Neutrophil (primary cell): ENCODE results near the gene PGLYRP4.

ENCODE experiments used
- H3K27ac ChIP-seq: fragments of 200-600 bp; sonication (generic); 2 replicates; pipeline ENCODE4 v1.5.1; 2016; ENCODE audit warnings: mild to moderate bottlenecking, moderate library complexity
- H3K27me3 ChIP-seq: fragments of 200-600 bp; sonication (generic); 2 replicates; pipeline ENCODE4 v1.6.0; 2016; ENCODE audit warnings: mild to moderate bottlenecking
- H3K36me3 ChIP-seq: fragments of 200-600 bp; sonication (generic); 2 replicates; pipeline ENCODE4 v1.5.1; 2017
- H3K4me1 ChIP-seq, 2 experiments: fragments of 200-600 bp in 1 of 2; sonication (generic) in 1 of 2; 1 replicate in 1 of 2; 2 replicates in 1 of 2; pipeline versions ENCODE4 v1.5.1 to v1.6.1; 2013 to 2016; ENCODE audit warnings: low read depth in 1 of 2, low read length in 1 of 2, mild to moderate bottlenecking in 1 of 2, moderate library complexity in 1 of 2; ENCODE audit not compliant: control insufficient read depth in 1 of 2, insufficient read depth in 1 of 2
- H3K4me3 ChIP-seq, 2 experiments: fragments of 200-600 bp in 1 of 2; sonication (generic) in 1 of 2; 1 replicate in 1 of 2; 2 replicates in 1 of 2; pipeline ENCODE4 v1.5.1; 2013 to 2016; ENCODE audit warnings: low read depth in 1 of 2, low read length in 1 of 2, mild to moderate bottlenecking in 1 of 2, moderate library complexity in 1 of 2
- H3K9me3 ChIP-seq: fragments of 200-600 bp; sonication (generic); 2 replicates; pipeline ENCODE4 v1.5.1; 2016
- TF ChIP-seq, protein P1 (sequence below): fragments of 200-600 bp; sonication (generic); IDR thresholded peaks from 2 replicates; pipeline ENCODE4 v1.5.1; 2016; ENCODE audit warnings: antibody characterized with exemption

The PGLYRP4 gene

DNA sequence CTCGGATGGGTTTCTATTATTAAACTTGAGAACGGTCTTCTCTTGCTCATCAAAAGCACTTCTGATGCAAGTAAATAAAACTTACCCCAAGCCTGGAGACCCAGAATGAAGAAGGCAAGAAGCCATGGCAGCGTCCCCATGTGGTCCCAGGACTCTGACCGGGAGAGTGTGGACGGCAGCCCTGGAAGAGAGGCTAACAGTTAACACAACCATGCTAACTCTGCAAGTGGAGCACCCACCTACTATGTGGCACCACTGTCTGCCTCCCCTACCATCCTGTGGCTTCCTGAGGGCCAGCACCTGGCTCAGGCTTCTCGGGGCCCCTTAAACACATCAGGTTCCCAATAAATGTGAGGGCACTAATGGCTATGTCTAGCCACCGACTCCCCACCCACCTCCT is 38.1 kb downstream of the PGLYRP4 start:
- no peaks in the 10 kb centered on the region for H3K9me3 ChIP-seq
- no peaks in the 10 kb centered on the region for H3K4me1 ChIP-seq
- TF ChIP-seq, protein P1, sequence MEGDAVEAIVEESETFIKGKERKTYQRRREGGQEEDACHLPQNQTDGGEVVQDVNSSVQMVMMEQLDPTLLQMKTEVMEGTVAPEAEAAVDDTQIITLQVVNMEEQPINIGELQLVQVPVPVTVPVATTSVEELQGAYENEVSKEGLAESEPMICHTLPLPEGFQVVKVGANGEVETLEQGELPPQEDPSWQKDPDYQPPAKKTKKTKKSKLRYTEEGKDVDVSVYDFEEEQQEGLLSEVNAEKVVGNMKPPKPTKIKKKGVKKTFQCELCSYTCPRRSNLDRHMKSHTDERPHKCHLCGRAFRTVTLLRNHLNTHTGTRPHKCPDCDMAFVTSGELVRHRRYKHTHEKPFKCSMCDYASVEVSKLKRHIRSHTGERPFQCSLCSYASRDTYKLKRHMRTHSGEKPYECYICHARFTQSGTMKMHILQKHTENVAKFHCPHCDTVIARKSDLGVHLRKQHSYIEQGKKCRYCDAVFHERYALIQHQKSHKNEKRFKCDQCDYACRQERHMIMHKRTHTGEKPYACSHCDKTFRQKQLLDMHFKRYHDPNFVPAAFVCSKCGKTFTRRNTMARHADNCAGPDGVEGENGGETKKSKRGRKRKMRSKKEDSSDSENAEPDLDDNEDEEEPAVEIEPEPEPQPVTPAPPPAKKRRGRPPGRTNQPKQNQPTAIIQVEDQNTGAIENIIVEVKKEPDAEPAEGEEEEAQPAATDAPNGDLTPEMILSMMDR, result no peak
- no peaks in the 10 kb centered on the region for H3K36me3 ChIP-seq
- H3K4me3 ChIP-seq, result no peak overlapping the region
- H3K27ac ChIP-seq, result no peak overlapping the region
- H3K27me3 ChIP-seq, result peaks cover 6% of the 10 kb centered on the region

DNA sequence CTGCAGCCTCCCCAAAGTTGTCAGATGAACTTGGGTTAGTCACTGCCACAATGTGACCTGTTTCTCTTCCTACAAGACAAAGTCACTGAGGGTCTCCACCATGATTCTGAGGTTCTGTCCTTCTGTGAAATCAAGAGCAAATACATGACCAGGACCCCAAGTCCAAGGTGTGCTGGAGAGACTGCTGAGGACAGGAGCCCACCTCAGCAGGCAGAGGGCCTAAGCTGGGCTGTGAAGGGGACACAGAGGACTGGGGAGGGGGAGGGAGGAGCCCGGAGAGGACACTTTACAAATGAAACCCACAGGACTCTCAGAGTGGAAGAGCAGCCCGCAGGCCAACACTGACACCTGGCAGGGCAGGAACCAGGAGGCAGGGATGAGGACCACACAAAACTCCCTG is 39.2 kb downstream of the PGLYRP4 start:
- TF ChIP-seq, protein P1, result no peak
- Histone ChIP-seq H3K36me3 (no peaks in the 10 kb centered on the region), H3K27ac (no peak overlapping the region), H3K27me3 (peaks cover 10% of the 10 kb centered on the region), H3K4me1 (no peaks in the 10 kb centered on the region), H3K4me3 (no peak overlapping the region), H3K9me3 (no peaks in the 10 kb centered on the region)

DNA sequence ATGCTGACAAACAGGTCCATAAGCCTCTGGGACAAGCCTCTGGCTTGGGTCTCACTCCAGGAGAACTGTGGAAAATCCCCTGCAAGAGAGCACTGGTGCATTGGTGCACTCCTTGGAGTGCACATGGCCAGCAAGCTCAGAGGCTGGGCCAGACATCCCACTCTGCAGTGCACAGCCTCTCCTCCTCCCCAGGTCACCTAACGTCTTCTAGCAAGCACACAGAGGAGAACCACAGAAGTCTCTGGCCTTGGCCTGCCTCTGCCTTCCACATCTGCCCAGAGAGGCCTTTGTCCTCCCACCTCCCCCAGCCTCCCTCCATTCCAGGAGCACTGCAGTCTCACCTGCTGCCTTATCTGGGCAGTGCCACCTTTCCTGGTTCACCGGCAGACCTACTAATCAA is 40.1 kb downstream of the PGLYRP4 start:
- H3K27me3 ChIP-seq, result peaks cover 19% of the 10 kb centered on the region
- H3K9me3 ChIP-seq, result no peaks in the 10 kb centered on the region
- TF ChIP-seq, protein P1, result no peak
- H3K4me3 ChIP-seq, result no peak overlapping the region
- H3K36me3 ChIP-seq, result no peaks in the 10 kb centered on the region
- no peaks in the 10 kb centered on the region for H3K4me1 ChIP-seq
- H3K27ac ChIP-seq, result no peak overlapping the region

DNA sequence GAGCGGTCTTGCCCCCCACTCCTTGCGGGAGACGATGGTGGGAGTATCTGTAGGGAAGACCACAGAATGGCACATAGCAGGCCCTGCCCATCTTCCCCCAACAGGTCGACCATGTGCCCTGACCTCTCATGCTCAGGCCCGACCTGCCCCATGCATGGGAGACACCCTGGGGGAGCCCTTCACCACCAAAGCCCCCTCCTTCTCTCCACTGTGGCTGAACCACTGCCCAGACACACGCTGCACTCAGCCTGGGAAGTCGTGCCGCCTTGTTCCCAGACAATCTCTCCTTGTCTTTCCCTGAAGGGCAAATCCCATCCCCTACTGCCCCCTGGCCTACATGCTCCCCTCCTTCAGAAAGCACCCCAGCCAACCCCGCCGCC is 41.4 kb downstream of the PGLYRP4 start:
- H3K36me3 ChIP-seq, result no peaks in the 10 kb centered on the region
- H3K27ac ChIP-seq, result no peak overlapping the region
- H3K9me3 ChIP-seq, result no peaks in the 10 kb centered on the region
- TF ChIP-seq, protein P1, result no peak
- no peaks in the 10 kb centered on the region for H3K4me1 ChIP-seq
- H3K4me3 ChIP-seq, result no peak overlapping the region
- H3K27me3 ChIP-seq, result peaks cover 18% of the 10 kb centered on the region

DNA sequence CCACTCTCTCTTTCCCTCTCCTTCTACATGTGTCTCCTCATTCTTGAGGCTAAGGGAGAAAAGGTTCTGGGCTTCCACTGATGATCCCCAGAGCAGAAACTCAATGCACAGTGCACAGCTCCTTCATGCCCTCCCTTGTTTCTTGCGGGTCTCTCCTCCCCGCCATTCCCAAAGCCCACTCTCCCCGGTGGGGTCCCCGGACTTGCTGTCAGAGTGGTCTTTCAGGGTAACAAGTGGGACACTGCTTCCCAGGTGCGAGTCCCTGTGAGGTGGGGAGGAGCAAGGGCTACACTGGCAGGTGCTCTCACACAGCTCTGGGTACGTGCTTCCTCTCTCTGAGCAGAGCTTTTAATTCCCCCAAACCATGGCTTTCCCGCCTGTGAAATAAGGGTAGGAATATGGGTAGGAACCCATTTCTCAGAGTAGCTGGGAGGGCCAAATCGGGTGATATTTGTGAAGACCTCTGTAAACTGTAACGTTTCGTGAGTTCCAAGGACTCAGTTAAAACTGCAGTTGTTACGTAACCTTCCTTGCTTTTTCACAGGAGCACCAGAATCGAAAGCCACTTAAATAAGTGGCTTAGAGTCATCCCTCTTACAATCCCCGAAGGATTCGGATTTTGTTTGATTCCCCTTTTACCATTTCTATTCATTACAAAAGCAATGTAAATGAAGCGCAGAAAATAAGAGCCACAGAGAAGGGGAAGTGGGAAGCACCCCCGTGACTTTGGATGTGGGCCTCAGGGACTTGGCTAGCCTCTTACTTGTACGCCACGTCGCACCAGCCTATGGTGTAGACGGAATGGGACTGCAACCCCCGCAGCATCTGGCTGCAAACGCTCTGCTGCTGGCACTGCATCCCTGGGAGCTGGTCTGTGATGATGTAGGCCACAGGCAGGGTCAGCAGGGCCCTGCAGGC is 42.1 kb downstream of the PGLYRP4 start:
- no peaks in the 10 kb centered on the region for H3K4me1 ChIP-seq
- peaks cover 18% of the 10 kb centered on the region for H3K27me3 ChIP-seq
- no peaks in the 10 kb centered on the region for H3K36me3 ChIP-seq
- H3K4me3 ChIP-seq, result no peak overlapping the region
- H3K27ac ChIP-seq, result no peak overlapping the region
- TF ChIP-seq, protein P1, result no peak
- H3K9me3 ChIP-seq, result no peaks in the 10 kb centered on the region
